ENCODE data around the gene MCF2L2. TPM values are rescaled to one million over a fixed set of nuclear protein-coding genes. Genes with fewer than 3 reads are reported as not detected.

MCF2L2 gene
- total and polyA plus RNA-seq, 12 donors: 6.5 to 62.7 (median 21.7) TPM

- Histone ChIP-seq H3K36me3 (replicated peaks in 1 of 2) (no peaks in the 10 kb centered on the region), H3K4me1 (replicated peaks in 1 of 2) (peaks cover 45 to 52% of the 10 kb centered on the region in 2 donors), H3K27me3 (no peaks in the 10 kb centered on the region), H3K9me3 (replicated peaks in 1 of 3) (no peaks in the 10 kb centered on the region), H3K27ac (peak overlapping the region; percentile 52 to 76 (median 67)), H3K4me3 (no peak overlapping the region)
- TF ChIP-seq, protein P1, sequence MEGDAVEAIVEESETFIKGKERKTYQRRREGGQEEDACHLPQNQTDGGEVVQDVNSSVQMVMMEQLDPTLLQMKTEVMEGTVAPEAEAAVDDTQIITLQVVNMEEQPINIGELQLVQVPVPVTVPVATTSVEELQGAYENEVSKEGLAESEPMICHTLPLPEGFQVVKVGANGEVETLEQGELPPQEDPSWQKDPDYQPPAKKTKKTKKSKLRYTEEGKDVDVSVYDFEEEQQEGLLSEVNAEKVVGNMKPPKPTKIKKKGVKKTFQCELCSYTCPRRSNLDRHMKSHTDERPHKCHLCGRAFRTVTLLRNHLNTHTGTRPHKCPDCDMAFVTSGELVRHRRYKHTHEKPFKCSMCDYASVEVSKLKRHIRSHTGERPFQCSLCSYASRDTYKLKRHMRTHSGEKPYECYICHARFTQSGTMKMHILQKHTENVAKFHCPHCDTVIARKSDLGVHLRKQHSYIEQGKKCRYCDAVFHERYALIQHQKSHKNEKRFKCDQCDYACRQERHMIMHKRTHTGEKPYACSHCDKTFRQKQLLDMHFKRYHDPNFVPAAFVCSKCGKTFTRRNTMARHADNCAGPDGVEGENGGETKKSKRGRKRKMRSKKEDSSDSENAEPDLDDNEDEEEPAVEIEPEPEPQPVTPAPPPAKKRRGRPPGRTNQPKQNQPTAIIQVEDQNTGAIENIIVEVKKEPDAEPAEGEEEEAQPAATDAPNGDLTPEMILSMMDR (IDR thresholded peaks at IDR 0.05): no peak
- no peak for TF ChIP-seq POLR2A (IDR thresholded peaks at IDR 0.05)
- no peak for DNase-seq
- intact Hi-C loops (cut with DNase I): no loop called here
Observed at GRCh38 chr3:183410759-183411158, 17.7 kb downstream of the MCF2L2 start.

DNA sequence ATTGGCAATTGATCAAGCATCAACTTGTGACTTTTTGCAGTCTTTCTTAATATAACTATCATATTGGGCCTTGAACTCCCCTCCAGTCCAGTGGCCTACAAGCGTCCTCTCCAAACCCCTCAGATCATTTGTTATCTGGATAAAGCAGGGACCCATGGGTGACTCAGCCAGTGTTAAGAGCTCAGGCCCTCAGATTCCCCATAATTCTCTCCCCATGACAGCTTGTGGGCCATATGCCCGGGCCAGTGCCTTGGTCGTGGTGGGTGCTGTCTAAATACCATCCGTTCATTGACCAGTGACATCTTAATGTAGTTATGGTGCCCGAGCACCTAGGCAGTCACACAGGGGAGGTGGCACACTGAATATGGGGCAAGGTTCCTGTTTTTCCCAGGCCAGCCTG lies 18.1 kb downstream of the MCF2L2 start:
- Histone ChIP-seq H3K27me3 (no peaks in the 10 kb centered on the region), H3K27ac (peak overlapping the region in 4 of 5 donors; percentile 52 to 76 (median 62)), H3K9me3 (replicated peaks in 1 of 3) (no peaks in the 10 kb centered on the region), H3K36me3 (replicated peaks in 1 of 2) (no peaks in the 10 kb centered on the region), H3K4me3 (no peak overlapping the region), H3K4me1 (replicated peaks in 1 of 2) (peaks cover 45 to 52% of the 10 kb centered on the region in 2 donors)
- intact Hi-C loops (cut with DNase I): no loop called here
- DNase-seq: peak; percentile 81 to 95 (median 92)
- 37 to 42% (median 38%) methylated on average over 5 of the region's 5 CpGs for WGBS, 4 donors
- peak in 1 of 2 donors; percentile 28 for TF ChIP-seq POLR2A (IDR thresholded peaks at IDR 0.05)
- TF ChIP-seq, protein P1 (IDR thresholded peaks at IDR 0.05): no peak

GRCh38 chr3:183409219-183409618 lies 19.2 kb downstream of the MCF2L2 start:
- H3K36me3 ChIP-seq (replicated peaks in 1 of 2): no peaks in the 10 kb centered on the region
- H3K27ac ChIP-seq: peak overlapping the region in 4 of 5 donors; percentile 33 to 76 (median 69)
- H3K9me3 ChIP-seq (replicated peaks in 1 of 3): no peaks in the 10 kb centered on the region
- intact Hi-C loops (cut with DNase I): no loop called here
- no peaks in the 10 kb centered on the region for H3K27me3 ChIP-seq
- peaks cover 45 to 52% of the 10 kb centered on the region in 2 donors for H3K4me1 ChIP-seq (replicated peaks in 1 of 2)
- H3K4me3 ChIP-seq: no peak overlapping the region
- WGBS, 4 donors: 54 to 65% (median 57%) methylated on average over 2 of the region's 2 CpGs
- no peak for TF ChIP-seq POLR2A (IDR thresholded peaks at IDR 0.05)
- TF ChIP-seq, protein P1 (IDR thresholded peaks at IDR 0.05): no peak
- DNase-seq: no peak

GRCh38 chr3:183401678-183402077 lies 26.7 kb downstream of the MCF2L2 start:
- Histone ChIP-seq H3K9me3 (replicated peaks in 1 of 3) (no peaks in the 10 kb centered on the region), H3K4me3 (no peak overlapping the region), H3K27ac (no peak overlapping the region), H3K36me3 (replicated peaks in 1 of 2) (no peaks in the 10 kb centered on the region), H3K27me3 (no peaks in the 10 kb centered on the region), H3K4me1 (replicated peaks in 1 of 2) (peaks cover 0 to under 1% of the 10 kb centered on the region in 2 donors)
- WGBS, 4 donors: 93 to 100% (median 99%) methylated on average over 1 of the region's 1 CpG
- no peak for TF ChIP-seq POLR2A (IDR thresholded peaks at IDR 0.05)
- TF ChIP-seq, protein P1 (IDR thresholded peaks at IDR 0.05): no peak
- no peak for DNase-seq
- intact Hi-C loops (cut with DNase I): no loop called here
